ENCODE measurements around the gene BRD9.

The BRD9 gene

GRCh38 chr5:821504-821903, 71.1 kb downstream of the BRD9 start:
- in situ Hi-C loops (cut with MboI; ENCODE audit: low pct_unique_long_range_greater_than_20kb, low sequenced_read_pairs, unreplicated experiment): no loop called here
- no peak for TF ChIP-seq CTCF (IDR thresholded peaks at IDR 0.05; ENCODE audit: extremely low read depth, insufficient read depth, missing control alignments)
- no peak for DNase-seq (ENCODE audit: low spot score)

GRCh38 chr5:820245-820644, 72.4 kb downstream of the BRD9 start:
- DNase-seq (ENCODE audit: low spot score): no peak
- in situ Hi-C loops (cut with MboI; ENCODE audit: low pct_unique_long_range_greater_than_20kb, low sequenced_read_pairs, unreplicated experiment): no loop called here
- TF ChIP-seq CTCF (IDR thresholded peaks at IDR 0.05; ENCODE audit: extremely low read depth, insufficient read depth, missing control alignments): no peak

- in situ Hi-C loops (cut with MboI; ENCODE audit: low pct_unique_long_range_greater_than_20kb, low sequenced_read_pairs, unreplicated experiment): no loop called here
- DNase-seq (ENCODE audit: low spot score): no peak
- no peak for TF ChIP-seq CTCF (IDR thresholded peaks at IDR 0.05; ENCODE audit: extremely low read depth, insufficient read depth, missing control alignments)
These were observed 73.5 kb downstream of the BRD9 start for GRCh38 chr5:819078-819477.

- no peak for DNase-seq (ENCODE audit: low spot score)
- no peak for TF ChIP-seq CTCF (IDR thresholded peaks at IDR 0.05; ENCODE audit: extremely low read depth, insufficient read depth, missing control alignments)
- in situ Hi-C loops (cut with MboI; ENCODE audit: low pct_unique_long_range_greater_than_20kb, low sequenced_read_pairs, unreplicated experiment): no loop called here
These were observed 76.4 kb downstream of the BRD9 start for GRCh38 chr5:816176-816575.

GRCh38 chr5:815449-815848, 77.2 kb downstream of the BRD9 start:
- DNase-seq (ENCODE audit: low spot score): no peak
- in situ Hi-C loops (cut with MboI; ENCODE audit: low pct_unique_long_range_greater_than_20kb, low sequenced_read_pairs, unreplicated experiment): no loop called here
- no peak for TF ChIP-seq CTCF (IDR thresholded peaks at IDR 0.05; ENCODE audit: extremely low read depth, insufficient read depth, missing control alignments)

Measured in GM13977 (cell line).